Measurements from ENCODE around the gene WDFY3.

Gene WDFY3

GRCh38 chr4:84631573-84631972 is 334.9 kb downstream of the WDFY3 start:
- ChIA-PET CTCF (interaction anchor here (1.4 kb wide), 1 partner anchor 13 kb away, joined by 5 read pairs; no protein-coding TSS in a partner anchor), POLR2A (no interaction called here)
- TF ChIP-seq CTCF (IDR thresholded peaks at IDR 0.05; ENCODE audit: control extremely low read depth, extremely low read depth, low read depth, missing control alignments), result no peak
- DNase-seq (ENCODE audit: extremely low spot score), result no peak

GRCh38 chr4:84626673-84627072 is 339.8 kb downstream of the WDFY3 start:
- TF ChIP-seq CTCF (IDR thresholded peaks at IDR 0.05; ENCODE audit: control extremely low read depth, extremely low read depth, low read depth, missing control alignments), result no peak
- ChIA-PET CTCF (no interaction called here), POLR2A (no interaction called here)
- no peak for DNase-seq (ENCODE audit: extremely low spot score)

GRCh38 chr4:84623661-84624060 is 342.8 kb downstream of the WDFY3 start:
- no peak for DNase-seq (ENCODE audit: extremely low spot score)
- CTCF ChIA-PET, result no interaction called here
- no peak for TF ChIP-seq CTCF (IDR thresholded peaks at IDR 0.05; ENCODE audit: control extremely low read depth, extremely low read depth, low read depth, missing control alignments)
- POLR2A ChIA-PET, result no interaction called here

GRCh38 chr4:84622959-84623358 is 343.5 kb downstream of the WDFY3 start:
- POLR2A ChIA-PET, result no interaction called here

More at GRCh38 chr4:84622959-84623358, 343.5 kb downstream of the WDFY3 start:
- CTCF ChIA-PET, result no interaction called here
- DNase-seq (ENCODE audit: extremely low spot score), result no peak
- TF ChIP-seq CTCF (IDR thresholded peaks at IDR 0.05; ENCODE audit: control extremely low read depth, extremely low read depth, low read depth, missing control alignments), result no peak
